Kidney (tissue), 14 donors: ENCODE data around the gene TAS1R3. TPM values are rescaled to one million over a fixed set of nuclear protein-coding genes. Genes with fewer than 3 reads are reported as not detected.

Experiments
- DNase-seq, 5 donors: peaks; one replicate each; pipeline ENCODE4 v3.0.0-alpha.2; 2013 to 2020
- FAIRE-seq: peaks from 2 replicates; lab custom pipeline; 2012; peaks lifted over from hg19 to GRCh38; lab: Jason Lieb, UNC
- H3K27ac ChIP-seq, 2 donors: one replicate each; pipeline ENCODE4 v1.7.0; 2013; ENCODE audit warnings: low read depth in 2 of 2, low read length in 2 of 2, inconsistent platforms in 1 of 2
- H3K27me3 ChIP-seq: one replicate; pipeline ENCODE4 v1.7.1; 2013; ENCODE audit warnings: low read length, inconsistent platforms; ENCODE audit not compliant: control insufficient read depth, insufficient read depth
- H3K36me3 ChIP-seq, 3 donors: one replicate each; pipeline versions ENCODE4 v1.7.0 to v1.7.1; 2013; ENCODE audit warnings: low read length in 3 of 3, control low read depth in 1 of 3, inconsistent platforms in 1 of 3; ENCODE audit not compliant: insufficient read depth in 3 of 3, control insufficient read depth in 2 of 3
- H3K4me1 ChIP-seq, 3 donors: one replicate each; pipeline versions ENCODE4 v1.7.0 to v1.7.1; 2013; ENCODE audit warnings: low read length in 3 of 3, inconsistent platforms in 1 of 3, low read depth in 1 of 3; ENCODE audit not compliant: control insufficient read depth in 2 of 3, insufficient read depth in 2 of 3
- H3K4me3 ChIP-seq, 3 donors: one replicate each; pipeline versions ENCODE4 v1.7.0 to v1.8.1; 2013; ENCODE audit warnings: low read length in 3 of 3, control low read depth in 1 of 3, inconsistent platforms in 1 of 3
- H3K9ac ChIP-seq, 3 donors: one replicate each; pipeline versions ENCODE4 v1.7.0 to v1.7.1; 2013; ENCODE audit warnings: low read length in 3 of 3, control low read depth in 1 of 3, inconsistent platforms in 1 of 3
- H3K9me3 ChIP-seq, 3 donors: one replicate each; pipeline versions ENCODE4 v1.7.0 to v1.7.1; 2013; ENCODE audit warnings: low read length in 3 of 3, control low read depth in 1 of 3, inconsistent platforms in 1 of 3; ENCODE audit not compliant: control insufficient read depth in 2 of 3, insufficient read depth in 1 of 3
- intact Hi-C: fragments of 100-400 bp; cut with DNase I; formaldehyde crosslinking; loops from one replicate; pipeline ENCODE4 v1.11.1; 2022
- polyA plus RNA-seq: library from polyadenylated mRNA; stranded (reverse); fragments of 350-450 nt; fragmentation: Illumina TruSeq; extraction: RNeasy Lipid Tissue Mini Kit (QIAGEN cat#74804); gene quantifications from one replicate; pipeline ENCODE4 v1.2.3, GENCODE V29; 2014; ENCODE audit warnings: low read depth, low replicate concordance; ENCODE audit not compliant: insufficient read depth
- total RNA-seq: library from RNA; stranded (reverse); fragmentation: NEBNext Ultra II Directional; extraction: Animal tissue kit (Norgen Biotek cat#: 25700); gene quantifications from one replicate; pipeline ENCODE4 v1.2.1, GENCODE V29; 2021
- TF ChIP-seq, protein P1 (sequence below): IDR thresholded peaks from 3 replicates; pipeline ENCODE4 v1.5.1; 2012; ENCODE audit warnings: mild to moderate bottlenecking, moderate library complexity, borderline replicate concordance; ENCODE audit not compliant: insufficient read depth; ENCODE audit errors: extremely low read depth
- donor health status: control.
- donor health status: control.
- donor health status: control.
- donor health status: control.
- donor health status: control.
- donor health status: DM: yes; HTN: yes; CAD: no.
- donor health status: Normal renal cell carcinoma (clear cell type).

Gene TAS1R3
- total and polyA plus RNA-seq, 2 donors from 2014 or later, result 0.15 to 1.3 TPM

DNA sequence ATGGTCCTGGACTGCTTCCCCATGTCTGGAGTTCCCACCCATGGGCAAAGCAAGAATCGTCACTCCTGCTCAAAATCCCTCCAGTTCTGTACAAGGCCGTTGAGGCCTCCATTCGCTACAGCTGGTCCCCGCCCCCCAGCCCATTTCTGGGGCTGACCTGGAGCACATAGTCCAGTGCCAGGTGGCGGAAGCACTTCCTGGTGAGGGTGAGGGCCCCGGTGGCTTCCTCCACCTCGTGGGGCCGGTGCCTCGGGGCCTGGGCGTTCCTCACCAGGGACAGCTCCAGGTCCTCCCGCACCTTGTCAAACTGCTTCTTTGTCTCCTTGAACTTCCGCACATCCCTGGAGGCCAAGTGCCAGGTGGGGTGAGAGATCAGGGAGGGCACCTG, 30.7 kb upstream of the TAS1R3 start:
- H3K9me3 ChIP-seq, result no peaks in the 10 kb centered on the region
- DNase-seq, result no peak
- H3K4me1 ChIP-seq, result peaks cover 0 to 12% (median 0%) of the 10 kb centered on the region in 3 donors
- H3K27me3 ChIP-seq, result no peaks in the 10 kb centered on the region
- no peak for FAIRE-seq
- H3K36me3 ChIP-seq, result no peaks in the 10 kb centered on the region
- intact Hi-C loops, result no loop called here
- H3K9ac ChIP-seq, result no peak overlapping the region
- no peak overlapping the region for H3K4me3 ChIP-seq
- TF ChIP-seq, protein P1, sequence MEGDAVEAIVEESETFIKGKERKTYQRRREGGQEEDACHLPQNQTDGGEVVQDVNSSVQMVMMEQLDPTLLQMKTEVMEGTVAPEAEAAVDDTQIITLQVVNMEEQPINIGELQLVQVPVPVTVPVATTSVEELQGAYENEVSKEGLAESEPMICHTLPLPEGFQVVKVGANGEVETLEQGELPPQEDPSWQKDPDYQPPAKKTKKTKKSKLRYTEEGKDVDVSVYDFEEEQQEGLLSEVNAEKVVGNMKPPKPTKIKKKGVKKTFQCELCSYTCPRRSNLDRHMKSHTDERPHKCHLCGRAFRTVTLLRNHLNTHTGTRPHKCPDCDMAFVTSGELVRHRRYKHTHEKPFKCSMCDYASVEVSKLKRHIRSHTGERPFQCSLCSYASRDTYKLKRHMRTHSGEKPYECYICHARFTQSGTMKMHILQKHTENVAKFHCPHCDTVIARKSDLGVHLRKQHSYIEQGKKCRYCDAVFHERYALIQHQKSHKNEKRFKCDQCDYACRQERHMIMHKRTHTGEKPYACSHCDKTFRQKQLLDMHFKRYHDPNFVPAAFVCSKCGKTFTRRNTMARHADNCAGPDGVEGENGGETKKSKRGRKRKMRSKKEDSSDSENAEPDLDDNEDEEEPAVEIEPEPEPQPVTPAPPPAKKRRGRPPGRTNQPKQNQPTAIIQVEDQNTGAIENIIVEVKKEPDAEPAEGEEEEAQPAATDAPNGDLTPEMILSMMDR, result no peak
- no peak overlapping the region for H3K27ac ChIP-seq

DNA sequence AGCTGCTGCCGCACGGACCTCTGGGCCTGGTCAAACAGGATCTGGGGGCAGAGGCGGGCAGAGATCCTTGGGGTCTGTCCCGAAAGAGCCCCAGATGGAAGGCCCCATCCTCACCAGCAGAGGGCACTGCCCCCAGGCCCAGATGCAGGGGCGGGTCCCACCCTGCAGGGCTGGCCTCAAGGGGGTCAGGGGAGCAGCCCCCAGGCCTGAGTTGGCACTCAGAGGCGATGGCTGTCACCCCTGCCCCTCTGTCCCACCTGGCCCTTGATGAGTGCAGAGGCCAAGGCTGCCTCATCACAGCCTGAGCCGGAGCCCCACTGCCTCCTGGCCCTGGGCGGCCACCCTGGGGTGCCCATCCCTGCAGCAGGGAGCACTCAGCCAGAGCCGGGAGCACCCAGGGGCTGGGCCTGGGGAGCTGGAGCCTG, 29.1 kb upstream of the TAS1R3 start:
- no peaks in the 10 kb centered on the region for H3K9me3 ChIP-seq
- TF ChIP-seq, protein P1, result no peak
- H3K27ac ChIP-seq, result no peak overlapping the region
- intact Hi-C loops, result no loop called here
- DNase-seq (no peak), FAIRE-seq (no peak)
- H3K27me3 ChIP-seq, result no peaks in the 10 kb centered on the region
- H3K4me3 ChIP-seq, result no peak overlapping the region
- H3K9ac ChIP-seq, result no peak overlapping the region
- no peaks in the 10 kb centered on the region for H3K36me3 ChIP-seq
- H3K4me1 ChIP-seq, result peaks cover 0 to 27% (median 10%) of the 10 kb centered on the region in 3 donors

DNA sequence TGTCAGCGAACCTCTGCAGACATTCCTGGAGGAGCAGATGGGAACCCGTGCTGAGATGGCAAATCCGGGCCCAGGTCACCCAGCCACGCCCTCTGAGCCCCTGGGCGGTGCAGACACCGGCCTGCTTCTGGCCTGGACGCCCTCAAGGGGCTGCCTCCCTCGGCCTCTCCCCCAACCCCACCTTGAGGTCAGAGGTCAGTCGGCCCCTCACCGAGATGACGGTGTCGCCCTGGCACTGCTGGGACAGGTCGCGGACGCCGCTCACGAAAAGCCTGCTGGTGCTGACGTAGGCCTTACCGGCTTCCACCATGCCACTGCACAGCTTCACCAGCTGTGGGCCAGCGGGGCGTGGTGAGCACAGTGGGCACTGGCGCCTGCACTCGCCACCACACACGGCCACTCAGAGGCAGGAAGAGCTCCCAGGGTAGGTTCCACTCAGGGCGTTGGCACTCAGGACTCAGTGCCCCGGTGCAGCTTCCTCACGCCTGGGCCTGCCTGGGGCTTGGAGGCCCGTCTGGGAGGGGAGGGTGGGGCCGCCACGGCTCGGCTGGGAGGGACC, 28.1 kb upstream of the TAS1R3 start:
- Histone ChIP-seq H3K4me3 (no peak overlapping the region), H3K4me1 (peaks cover 0 to 31% (median 12%) of the 10 kb centered on the region in 3 donors), H3K27ac (no peak overlapping the region), H3K9ac (no peak overlapping the region), H3K27me3 (no peaks in the 10 kb centered on the region), H3K9me3 (no peaks in the 10 kb centered on the region), H3K36me3 (no peaks in the 10 kb centered on the region)
- TF ChIP-seq, protein P1, result no peak
- intact Hi-C loops, result no loop called here
- DNase-seq (no peak), FAIRE-seq (no peak)

DNA sequence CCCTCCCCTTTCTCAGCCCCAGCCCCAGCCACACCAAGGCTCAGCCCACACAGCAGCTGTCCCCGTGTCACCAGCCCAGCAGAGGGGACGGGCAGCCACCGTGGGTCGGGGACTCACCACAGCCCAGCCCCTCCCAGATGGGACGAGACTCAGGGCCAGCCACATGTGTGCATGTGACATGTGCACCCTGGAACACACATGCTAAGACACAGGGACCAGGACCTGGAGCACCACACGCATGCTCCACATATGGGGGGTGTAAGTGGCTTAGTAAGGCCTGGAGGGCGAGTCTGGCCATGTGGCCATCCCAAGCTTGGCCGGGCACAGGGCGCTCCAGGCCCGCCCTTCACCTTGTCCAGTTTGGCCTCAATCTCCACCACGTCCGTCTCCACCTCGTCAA, 27.3 kb upstream of the TAS1R3 start:
- DNase-seq (no peak), FAIRE-seq (no peak)
- H3K4me3 ChIP-seq, result no peak overlapping the region
- intact Hi-C loops, result no loop called here
- no peak overlapping the region for H3K9ac ChIP-seq
- TF ChIP-seq, protein P1, result no peak
- no peaks in the 10 kb centered on the region for H3K9me3 ChIP-seq
- peaks cover 0 to 31% (median 12%) of the 10 kb centered on the region in 3 donors for H3K4me1 ChIP-seq
- H3K27ac ChIP-seq, result no peak overlapping the region
- no peaks in the 10 kb centered on the region for H3K27me3 ChIP-seq
- H3K36me3 ChIP-seq, result no peaks in the 10 kb centered on the region
